K562 (cell line): Measurements from ENCODE around the gene SMARCC1. TPM values are rescaled to one million over a fixed set of nuclear protein-coding genes. Genes with fewer than 3 reads are reported as not detected.

ENCODE experiments used
- CHD7 ChIP-seq: fragments of 200-600 bp; sonication (generic); IDR thresholded peaks from one replicate; pipeline ENCODE4 v1.6.1; 2012; ENCODE audit warnings: mild to moderate bottlenecking, low read depth, low read length, inconsistent platforms
- NCOA4 ChIP-seq: fragments of 450-650 bp; IDR thresholded peaks from 2 replicates; pipeline ENCODE4 v1.6.1; 2018; ENCODE audit warnings: mild to moderate bottlenecking; ENCODE audit not compliant: partially characterized antibody
- polyA plus RNA-seq, 8 experiments: library from polyadenylated mRNA; depleted of rRNA in 4 of 8; stranded (reverse) in 5 of 8; unstranded in 3 of 8; fragments of >200 nt; fragmentation: Nextera tagmentation in 2 of 8; fragmentation: Illumina TruSeq in 1 of 8; extraction: Ambion mirVana in 2 of 8; extraction: Trizol in 1 of 8; gene quantifications; 2 replicates each; pipeline versions ENCODE4 v1.2.1 to v1.2.3, GENCODE V29; 2011 to 2014; ENCODE audit warnings: inconsistent platforms in 1 of 8, missing spikeins in 1 of 8
- total RNA-seq, 7 experiments: library from RNA; depleted of rRNA in 6 of 7; stranded (reverse); fragments of >200 nt in 6 of 7; fragmentation: Illumina TruSeq in 2 of 7; extraction: Trizol in 2 of 7; gene quantifications; 2 replicates each; pipeline versions ENCODE4 v1.2.1 to v1.2.3, GENCODE V29; 2011 to 2021; ENCODE audit warnings: low replicate concordance in 1 of 7

The SMARCC1 gene
- total and polyA plus RNA-seq, 9 of the 15 experiments (the other 6 are each of a cell fraction or from before 2014, with no cell fraction given), result 20.7 to 199 (median 66.0) TPM

- TF ChIP-seq CHD7, result no peak
- no peak for TF ChIP-seq NCOA4
Observed at GRCh38 chr3:47716656-47717055, 65.0 kb downstream of the SMARCC1 start (continued).
